ACC112 (cell line): ENCODE results near the gene AHNAK2.

ENCODE experiments used
- H2AFZ ChIP-seq: fragments of 200-600 bp; sonication (generic); one replicate; pipeline ENCODE4 v1.6.0; 2017; ENCODE audit warnings: antibody characterized with exemption, low read length; ENCODE audit not compliant: unreplicated experiment
- H3K27ac ChIP-seq: fragments of 200-600 bp; sonication (generic); 2 replicates; pipeline ENCODE4 v1.5.1; 2014; ENCODE audit warnings: low read depth, mild to moderate bottlenecking, antibody characterized with exemption, low read length, moderate library complexity
- H3K27me3 ChIP-seq: fragments of 200-600 bp; sonication (generic); 2 replicates; pipeline ENCODE4 v1.6.1; 2014; ENCODE audit warnings: mild to moderate bottlenecking, antibody characterized with exemption, low read length, moderate library complexity, mixed read lengths; ENCODE audit not compliant: insufficient read depth
- H3K36me3 ChIP-seq: fragments of 200-600 bp; sonication (generic); 2 replicates; pipeline ENCODE4 v1.6.1; 2016; ENCODE audit warnings: mild to moderate bottlenecking, antibody characterized with exemption, low read length, moderate library complexity, mixed read lengths; ENCODE audit not compliant: insufficient read depth
- H3K4me1 ChIP-seq: fragments of 200-600 bp; sonication (generic); one replicate; pipeline ENCODE4 v1.6.1; 2016; ENCODE audit warnings: low read length, mixed read lengths; ENCODE audit not compliant: insufficient read depth, unreplicated experiment, control insufficient read depth
- H3K4me3 ChIP-seq: fragments of 200-600 bp; sonication (generic); 2 replicates; pipeline ENCODE4 v1.5.1; 2014; ENCODE audit warnings: mild to moderate bottlenecking, low read depth, low read length
- H3K79me2 ChIP-seq: fragments of 200-600 bp; sonication (generic); one replicate; pipeline ENCODE4 v1.6.0; 2016; ENCODE audit warnings: low read length; ENCODE audit not compliant: control insufficient read depth, unreplicated experiment, insufficient read depth

Gene AHNAK2

GRCh38 chr14:104941508-104942365 is 36.4 kb downstream of the AHNAK2 start:
- Histone ChIP-seq H2AFZ (no peak overlapping the region), H3K79me2 (no peaks in the 10 kb centered on the region), H3K4me3 (no peak overlapping the region), H3K27me3 (no peaks in the 10 kb centered on the region), H3K36me3 (no peaks in the 10 kb centered on the region), H3K27ac (no peak overlapping the region), H3K4me1 (no peaks in the 10 kb centered on the region)

- Histone ChIP-seq H3K27me3 (no peaks in the 10 kb centered on the region), H3K4me1 (no peaks in the 10 kb centered on the region), H3K79me2 (no peaks in the 10 kb centered on the region), H3K4me3 (no peak overlapping the region), H2AFZ (no peak overlapping the region), H3K27ac (no peak overlapping the region), H3K36me3 (no peaks in the 10 kb centered on the region)
These were observed 37.5 kb downstream of the AHNAK2 start for GRCh38 chr14:104940526-104941150.

- Histone ChIP-seq H2AFZ (no peak overlapping the region), H3K4me3 (no peak overlapping the region), H3K27ac (no peak overlapping the region), H3K4me1 (no peaks in the 10 kb centered on the region), H3K79me2 (no peaks in the 10 kb centered on the region), H3K27me3 (peaks cover 1% of the 10 kb centered on the region; the same call in 1 of the 2 replicates), H3K36me3 (no peaks in the 10 kb centered on the region)
These were observed 38.3 kb downstream of the AHNAK2 start for GRCh38 chr14:104939666-104940410.

GRCh38 chr14:104938960-104939359 is 39.2 kb downstream of the AHNAK2 start:
- Histone ChIP-seq H3K27me3 (peaks cover 10% of the 10 kb centered on the region), H3K4me1 (no peaks in the 10 kb centered on the region), H2AFZ (no peak overlapping the region), H3K79me2 (no peaks in the 10 kb centered on the region), H3K27ac (no peak overlapping the region), H3K4me3 (no peak overlapping the region), H3K36me3 (no peaks in the 10 kb centered on the region)

GRCh38 chr14:104938436-104938835 is 39.7 kb downstream of the AHNAK2 start:
- H3K27ac ChIP-seq, result no peak overlapping the region
- no peaks in the 10 kb centered on the region for H3K36me3 ChIP-seq
- no peaks in the 10 kb centered on the region for H3K79me2 ChIP-seq
- no peak overlapping the region for H3K4me3 ChIP-seq
- no peak overlapping the region for H2AFZ ChIP-seq
- H3K27me3 ChIP-seq, result peaks cover 10% of the 10 kb centered on the region
- H3K4me1 ChIP-seq, result no peaks in the 10 kb centered on the region

- H3K27ac ChIP-seq, result no peak overlapping the region
- H2AFZ ChIP-seq, result no peak overlapping the region
- no peak overlapping the region for H3K4me3 ChIP-seq
- no peaks in the 10 kb centered on the region for H3K4me1 ChIP-seq
- H3K79me2 ChIP-seq, result no peaks in the 10 kb centered on the region
- H3K27me3 ChIP-seq, result peaks cover 10% of the 10 kb centered on the region
- H3K36me3 ChIP-seq, result no peaks in the 10 kb centered on the region
These were observed 40.3 kb downstream of the AHNAK2 start for GRCh38 chr14:104937694-104938365.

GRCh38 chr14:104937161-104937560 is 41.0 kb downstream of the AHNAK2 start:
- peaks cover 10% of the 10 kb centered on the region for H3K27me3 ChIP-seq
- no peak overlapping the region for H3K4me3 ChIP-seq
- H3K4me1 ChIP-seq, result peaks cover 1% of the 10 kb centered on the region
- H3K79me2 ChIP-seq, result no peaks in the 10 kb centered on the region
- H3K36me3 ChIP-seq, result no peaks in the 10 kb centered on the region
- H2AFZ ChIP-seq, result no peak overlapping the region
- no peak overlapping the region for H3K27ac ChIP-seq

GRCh38 chr14:104936361-104937155 is 41.6 kb downstream of the AHNAK2 start:
- Histone ChIP-seq H3K79me2 (no peaks in the 10 kb centered on the region), H2AFZ (no peak overlapping the region), H3K27ac (no peak overlapping the region), H3K27me3 (peaks cover 10% of the 10 kb centered on the region), H3K36me3 (no peaks in the 10 kb centered on the region), H3K4me3 (no peak overlapping the region), H3K4me1 (peaks cover 2% of the 10 kb centered on the region)

- no peaks in the 10 kb centered on the region for H3K36me3 ChIP-seq
- H3K27ac ChIP-seq, result no peak overlapping the region
- no peak overlapping the region for H2AFZ ChIP-seq
- peaks cover 2% of the 10 kb centered on the region for H3K4me1 ChIP-seq
- H3K4me3 ChIP-seq, result no peak overlapping the region
- H3K27me3 ChIP-seq, result peaks cover 10% of the 10 kb centered on the region
- no peaks in the 10 kb centered on the region for H3K79me2 ChIP-seq
These were observed 42.2 kb downstream of the AHNAK2 start for GRCh38 chr14:104935955-104936354.
